HL-60/S4 treated with phorbol 12-myristate 13-acetate at 8.2 ng/mL for 4 days and 3 days (cell line): ENCODE measurements around the gene CDH9.

ENCODE experiments used
- in situ Hi-C: fragments of 300-500 bp; cut with MboI; formaldehyde crosslinking; loops from 2 replicates; pipeline ENCODE4 v1.15.0; 2022; ENCODE audit warnings: low sequenced_read_pairs

Gene CDH9

DNA sequence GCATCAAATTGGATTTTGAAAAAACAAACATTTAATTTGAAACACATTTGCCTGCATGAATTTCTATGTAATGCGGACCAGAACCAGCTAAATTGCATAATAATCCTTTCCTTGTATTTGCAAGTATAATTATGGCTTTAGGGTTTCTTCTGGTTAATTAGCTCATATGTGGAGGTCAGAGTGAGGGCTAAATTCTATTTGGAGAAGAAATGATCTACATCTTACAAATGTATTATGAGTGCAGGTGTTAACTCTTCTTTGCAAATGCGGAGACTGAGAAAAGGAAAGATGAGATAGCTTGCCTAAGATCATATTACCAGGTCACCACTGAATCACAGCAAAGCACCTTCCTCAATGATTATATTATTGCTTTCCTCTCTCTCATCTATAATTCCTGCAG, 194.7 kb downstream of the CDH9 start:
- in situ Hi-C loops: no loop called here

DNA sequence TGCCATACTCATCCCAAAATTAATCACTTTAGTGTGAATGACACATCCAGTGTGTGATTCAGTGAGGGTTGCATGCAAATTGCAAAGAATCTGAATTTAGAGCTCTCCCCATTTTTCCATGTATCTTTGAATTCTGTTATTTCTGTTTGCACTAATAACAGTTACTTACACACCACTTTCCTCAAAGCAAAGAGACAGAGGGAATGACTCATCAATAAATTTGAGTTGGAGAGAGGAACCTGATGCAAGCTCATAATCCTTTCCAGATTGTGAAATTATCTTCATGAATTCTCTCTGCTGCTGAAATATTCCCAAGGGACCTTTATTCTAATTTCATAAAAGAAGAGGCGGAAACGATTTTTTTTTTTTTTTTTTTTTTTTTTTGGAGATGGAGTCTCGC, 204.8 kb downstream of the CDH9 start:
- in situ Hi-C loops: no loop called here
